Liver (tissue), 2 donors: ENCODE measurements around the gene MCTP1.

ENCODE experiments used
- YY1 ChIP-seq: IDR thresholded peaks from 2 replicates; pipeline ENCODE4 v1.6.1; 2016; ENCODE audit warnings: antibody characterized with exemption, mild to moderate bottlenecking
- TF ChIP-seq, protein P1 (sequence below): IDR thresholded peaks from 2 replicates; pipeline ENCODE4 v1.6.1; 2016; ENCODE audit warnings: antibody characterized with exemption, mild to moderate bottlenecking
- TF ChIP-seq, protein P2 (sequence below): fragments of 150-350 bp; IDR thresholded peaks from 2 replicates; pipeline ENCODE4 v1.5.1; 2017; ENCODE audit warnings: improper control_type of control experiment, low read depth, low read length; ENCODE audit not compliant: missing input control
- donor health status: healthy.

DNA sequence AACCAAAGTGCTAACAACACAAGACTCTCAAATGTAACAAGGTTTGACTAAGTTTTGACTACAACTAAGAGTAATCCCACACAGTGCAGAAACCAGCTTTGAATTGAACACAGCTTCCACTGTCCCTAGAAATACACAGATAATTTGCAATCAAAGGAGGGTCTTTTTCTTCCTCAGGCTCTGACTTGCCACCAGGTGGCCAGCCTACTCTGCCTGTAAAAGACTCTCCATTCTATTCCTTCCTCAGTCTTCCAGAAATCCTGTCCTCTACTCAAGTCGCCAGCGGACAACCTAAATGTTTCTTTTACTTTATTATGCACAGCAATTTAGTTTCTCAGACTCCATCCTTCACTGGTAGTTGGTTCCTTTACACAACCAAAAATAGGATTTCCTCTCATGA, 32.2 kb upstream of the MCTP1 start:
- TF ChIP-seq YY1, result no peak
- TF ChIP-seq, protein P1, sequence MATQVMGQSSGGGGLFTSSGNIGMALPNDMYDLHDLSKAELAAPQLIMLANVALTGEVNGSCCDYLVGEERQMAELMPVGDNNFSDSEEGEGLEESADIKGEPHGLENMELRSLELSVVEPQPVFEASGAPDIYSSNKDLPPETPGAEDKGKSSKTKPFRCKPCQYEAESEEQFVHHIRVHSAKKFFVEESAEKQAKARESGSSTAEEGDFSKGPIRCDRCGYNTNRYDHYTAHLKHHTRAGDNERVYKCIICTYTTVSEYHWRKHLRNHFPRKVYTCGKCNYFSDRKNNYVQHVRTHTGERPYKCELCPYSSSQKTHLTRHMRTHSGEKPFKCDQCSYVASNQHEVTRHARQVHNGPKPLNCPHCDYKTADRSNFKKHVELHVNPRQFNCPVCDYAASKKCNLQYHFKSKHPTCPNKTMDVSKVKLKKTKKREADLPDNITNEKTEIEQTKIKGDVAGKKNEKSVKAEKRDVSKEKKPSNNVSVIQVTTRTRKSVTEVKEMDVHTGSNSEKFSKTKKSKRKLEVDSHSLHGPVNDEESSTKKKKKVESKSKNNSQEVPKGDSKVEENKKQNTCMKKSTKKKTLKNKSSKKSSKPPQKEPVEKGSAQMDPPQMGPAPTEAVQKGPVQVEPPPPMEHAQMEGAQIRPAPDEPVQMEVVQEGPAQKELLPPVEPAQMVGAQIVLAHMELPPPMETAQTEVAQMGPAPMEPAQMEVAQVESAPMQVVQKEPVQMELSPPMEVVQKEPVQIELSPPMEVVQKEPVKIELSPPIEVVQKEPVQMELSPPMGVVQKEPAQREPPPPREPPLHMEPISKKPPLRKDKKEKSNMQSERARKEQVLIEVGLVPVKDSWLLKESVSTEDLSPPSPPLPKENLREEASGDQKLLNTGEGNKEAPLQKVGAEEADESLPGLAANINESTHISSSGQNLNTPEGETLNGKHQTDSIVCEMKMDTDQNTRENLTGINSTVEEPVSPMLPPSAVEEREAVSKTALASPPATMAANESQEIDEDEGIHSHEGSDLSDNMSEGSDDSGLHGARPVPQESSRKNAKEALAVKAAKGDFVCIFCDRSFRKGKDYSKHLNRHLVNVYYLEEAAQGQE, result no peak
- TF ChIP-seq, protein P2, sequence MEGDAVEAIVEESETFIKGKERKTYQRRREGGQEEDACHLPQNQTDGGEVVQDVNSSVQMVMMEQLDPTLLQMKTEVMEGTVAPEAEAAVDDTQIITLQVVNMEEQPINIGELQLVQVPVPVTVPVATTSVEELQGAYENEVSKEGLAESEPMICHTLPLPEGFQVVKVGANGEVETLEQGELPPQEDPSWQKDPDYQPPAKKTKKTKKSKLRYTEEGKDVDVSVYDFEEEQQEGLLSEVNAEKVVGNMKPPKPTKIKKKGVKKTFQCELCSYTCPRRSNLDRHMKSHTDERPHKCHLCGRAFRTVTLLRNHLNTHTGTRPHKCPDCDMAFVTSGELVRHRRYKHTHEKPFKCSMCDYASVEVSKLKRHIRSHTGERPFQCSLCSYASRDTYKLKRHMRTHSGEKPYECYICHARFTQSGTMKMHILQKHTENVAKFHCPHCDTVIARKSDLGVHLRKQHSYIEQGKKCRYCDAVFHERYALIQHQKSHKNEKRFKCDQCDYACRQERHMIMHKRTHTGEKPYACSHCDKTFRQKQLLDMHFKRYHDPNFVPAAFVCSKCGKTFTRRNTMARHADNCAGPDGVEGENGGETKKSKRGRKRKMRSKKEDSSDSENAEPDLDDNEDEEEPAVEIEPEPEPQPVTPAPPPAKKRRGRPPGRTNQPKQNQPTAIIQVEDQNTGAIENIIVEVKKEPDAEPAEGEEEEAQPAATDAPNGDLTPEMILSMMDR, result no peak
